Left ventricle myocardium inferior (tissue), 1 donor: ENCODE data around the gene PER1. TPM values are rescaled to one million over a fixed set of nuclear protein-coding genes. Genes with fewer than 3 reads are reported as not detected.

Experiments used
- DNase-seq: peaks from one replicate; pipeline ENCODE4 v3.0.0-alpha.2; 2020
- H3K27ac ChIP-seq: fragments of 200-600 bp; replicated peaks from 2 replicates; pipeline ENCODE4 v1.8.0; 2021
- H3K27me3 ChIP-seq: fragments of 200-600 bp; 2 replicates; pipeline ENCODE4 v1.8.0; 2021; ENCODE audit warnings: low read depth
- H3K36me3 ChIP-seq: fragments of 200-600 bp; 2 replicates; pipeline ENCODE4 v1.8.0; 2021
- H3K4me1 ChIP-seq: fragments of 200-600 bp; 2 replicates; pipeline ENCODE4 v1.8.0; 2021
- H3K4me3 ChIP-seq: fragments of 200-600 bp; 2 replicates; pipeline ENCODE4 v1.8.0; 2021; ENCODE audit warnings: mild to moderate bottlenecking, moderate library complexity
- H3K9me3 ChIP-seq: fragments of 200-600 bp; replicated peaks from 2 replicates; pipeline ENCODE4 v1.8.0; 2021
- intact Hi-C: fragments of 100-400 bp; cut with micrococcal nuclease; formaldehyde crosslinking; loops from one replicate; pipeline ENCODE4 v1.11.0; 2022
- total RNA-seq: library from RNA; stranded (reverse); fragmentation: NEBNext Ultra II Directional; extraction: Animal tissue kit (Norgen Biotek cat#: 25700); gene quantifications from one replicate; pipeline ENCODE4 v1.2.1, GENCODE V29; 2021
- TF ChIP-seq, protein P1 (sequence below): fragments of 200-600 bp; IDR thresholded peaks from 2 replicates; pipeline ENCODE4 v1.8.0; 2021; ENCODE audit warnings: antibody characterized with exemption, mild to moderate bottlenecking, borderline replicate concordance
- donor health status: DM: no; HTN: yes; CAD: no; lungs with severe emphysema.

The PER1 gene
- total RNA-seq, 1 donor from 2014 or later: 109 TPM

DNA sequence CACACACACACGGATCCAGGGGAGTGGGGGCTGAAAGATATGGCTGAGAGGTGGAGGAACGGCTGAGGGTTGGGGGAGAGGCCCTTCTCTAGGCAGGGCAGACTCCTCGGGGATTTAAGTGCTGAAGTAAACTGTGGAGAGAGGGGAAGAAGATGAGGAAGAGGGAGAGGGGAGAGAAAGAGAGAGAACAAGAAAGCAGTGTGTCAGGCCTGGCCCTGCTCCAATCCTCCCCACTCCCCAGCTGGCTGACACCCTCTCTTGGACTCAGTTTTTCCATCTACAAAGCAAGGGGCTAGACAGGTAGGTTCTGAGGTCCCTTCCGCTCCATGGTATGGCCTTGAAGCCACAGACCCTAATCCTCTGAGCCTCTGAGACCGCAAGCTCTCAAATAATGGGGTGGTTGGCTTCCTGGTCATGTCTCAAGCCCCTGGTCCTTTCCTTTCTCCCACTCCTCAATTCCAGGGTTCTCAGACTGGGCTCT, 8.6 kb upstream of the PER1 start:
- Histone ChIP-seq H3K4me1 (peaks cover 86% of the 10 kb centered on the region), H3K36me3 (peaks cover 24% of the 10 kb centered on the region), H3K27ac (peak overlapping the region; percentile 100), H3K4me3 (peak overlapping the region; percentile 95), H3K9me3 (no peaks in the 10 kb centered on the region), H3K27me3 (no peaks in the 10 kb centered on the region)
- DNase-seq: no peak
- TF ChIP-seq, protein P1, sequence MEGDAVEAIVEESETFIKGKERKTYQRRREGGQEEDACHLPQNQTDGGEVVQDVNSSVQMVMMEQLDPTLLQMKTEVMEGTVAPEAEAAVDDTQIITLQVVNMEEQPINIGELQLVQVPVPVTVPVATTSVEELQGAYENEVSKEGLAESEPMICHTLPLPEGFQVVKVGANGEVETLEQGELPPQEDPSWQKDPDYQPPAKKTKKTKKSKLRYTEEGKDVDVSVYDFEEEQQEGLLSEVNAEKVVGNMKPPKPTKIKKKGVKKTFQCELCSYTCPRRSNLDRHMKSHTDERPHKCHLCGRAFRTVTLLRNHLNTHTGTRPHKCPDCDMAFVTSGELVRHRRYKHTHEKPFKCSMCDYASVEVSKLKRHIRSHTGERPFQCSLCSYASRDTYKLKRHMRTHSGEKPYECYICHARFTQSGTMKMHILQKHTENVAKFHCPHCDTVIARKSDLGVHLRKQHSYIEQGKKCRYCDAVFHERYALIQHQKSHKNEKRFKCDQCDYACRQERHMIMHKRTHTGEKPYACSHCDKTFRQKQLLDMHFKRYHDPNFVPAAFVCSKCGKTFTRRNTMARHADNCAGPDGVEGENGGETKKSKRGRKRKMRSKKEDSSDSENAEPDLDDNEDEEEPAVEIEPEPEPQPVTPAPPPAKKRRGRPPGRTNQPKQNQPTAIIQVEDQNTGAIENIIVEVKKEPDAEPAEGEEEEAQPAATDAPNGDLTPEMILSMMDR: no peak
- intact Hi-C loops: no loop called here

- Histone ChIP-seq H3K27me3 (no peaks in the 10 kb centered on the region), H3K36me3 (peaks cover 24% of the 10 kb centered on the region), H3K9me3 (no peaks in the 10 kb centered on the region), H3K4me3 (no peak overlapping the region), H3K4me1 (peaks cover 91% of the 10 kb centered on the region), H3K27ac (peak overlapping the region; percentile 100)
- intact Hi-C loops: no loop called here
- DNase-seq: no peak
- TF ChIP-seq, protein P1: no peak
Measured at GRCh38 chr17:8160224-8160577, 8.0 kb upstream of the PER1 start.

GRCh38 chr17:8159459-8160223, 7.4 kb upstream of the PER1 start:
- H3K9me3 ChIP-seq: no peaks in the 10 kb centered on the region
- peaks cover 85% of the 10 kb centered on the region for H3K4me1 ChIP-seq
- H3K4me3 ChIP-seq: no peak overlapping the region
- no peaks in the 10 kb centered on the region for H3K27me3 ChIP-seq
- H3K36me3 ChIP-seq: peaks cover 24% of the 10 kb centered on the region
- TF ChIP-seq, protein P1: no peak
- peak; percentile 1 for DNase-seq
- peak overlapping the region; percentile 100 for H3K27ac ChIP-seq
- intact Hi-C loops: no loop called here

- DNase-seq: no peak
Measured at GRCh38 chr17:8159032-8159400, 6.8 kb upstream of the PER1 start.

GRCh38 chr17:8158267-8159031, 6.2 kb upstream of the PER1 start:
- H3K27me3 ChIP-seq: no peaks in the 10 kb centered on the region
- peak overlapping the region; percentile 100 for H3K27ac ChIP-seq
- H3K4me1 ChIP-seq: peaks cover 80% of the 10 kb centered on the region
- TF ChIP-seq, protein P1: peak; percentile 94
- H3K4me3 ChIP-seq: peak overlapping the region; percentile 18
- no peaks in the 10 kb centered on the region for H3K9me3 ChIP-seq
- intact Hi-C loops: no loop called here
- peaks cover 24% of the 10 kb centered on the region for H3K36me3 ChIP-seq
- DNase-seq: peak; percentile 92

More at GRCh38 chr17:8159032-8159400, 6.8 kb upstream of the PER1 start:
- Histone ChIP-seq H3K27me3 (no peaks in the 10 kb centered on the region), H3K4me3 (no peak overlapping the region), H3K36me3 (peaks cover 24% of the 10 kb centered on the region), H3K27ac (peak overlapping the region; percentile 100), H3K9me3 (no peaks in the 10 kb centered on the region), H3K4me1 (peaks cover 80% of the 10 kb centered on the region)
- TF ChIP-seq, protein P1: no peak
- intact Hi-C loops: no loop called here
